Amniotic epithelial cell (primary cell): ENCODE data around the gene GPR152.
"Not testable (repeated sequence)": the region's sequence is repeated elsewhere in the genome, so short reads cannot be mapped to it uniquely, and the experiment has no call there.

Experiments
- DNase-seq: peaks from one replicate; pipeline ENCODE4 v3.0.0-alpha.2; 2010; ENCODE audit warnings: low read depth

Gene GPR152

DNA sequence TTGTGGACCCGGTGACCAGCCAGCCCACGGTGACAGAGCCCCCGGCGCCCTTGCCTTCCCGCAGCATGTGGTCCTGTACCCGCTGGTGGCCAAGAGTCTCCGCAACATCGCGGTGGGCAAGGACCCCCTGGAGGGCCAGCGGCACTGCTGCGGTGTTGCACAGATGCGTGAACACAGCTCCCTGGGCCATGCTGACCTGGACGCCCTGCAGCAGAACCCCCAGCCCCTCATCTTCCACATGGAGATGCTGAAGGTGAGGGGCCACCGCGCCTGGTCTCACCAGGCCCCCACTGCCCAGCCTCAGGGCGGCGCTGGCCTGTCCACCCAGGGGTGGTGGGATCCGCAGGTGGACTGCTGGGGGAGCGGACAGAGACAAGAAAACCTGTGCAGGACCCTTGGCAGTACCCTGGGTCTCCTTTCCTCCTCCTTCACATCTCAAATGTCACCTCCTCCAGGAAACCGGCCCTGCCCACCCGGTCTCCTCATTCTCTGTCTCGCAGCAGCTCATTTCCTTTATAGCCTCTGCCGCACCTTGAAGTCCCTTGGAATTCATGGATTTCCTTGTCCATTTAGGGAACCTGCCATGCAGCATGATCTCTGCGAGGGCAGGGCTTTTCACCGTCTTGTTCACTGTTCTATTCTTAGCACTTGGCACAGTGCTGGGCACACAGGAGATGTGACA is 36.8 kb upstream of the GPR152 start:
- no peak for DNase-seq

GRCh38 chr11:67486481-67487195 is 34.1 kb upstream of the GPR152 start:
- DNase-seq: no peak

DNA sequence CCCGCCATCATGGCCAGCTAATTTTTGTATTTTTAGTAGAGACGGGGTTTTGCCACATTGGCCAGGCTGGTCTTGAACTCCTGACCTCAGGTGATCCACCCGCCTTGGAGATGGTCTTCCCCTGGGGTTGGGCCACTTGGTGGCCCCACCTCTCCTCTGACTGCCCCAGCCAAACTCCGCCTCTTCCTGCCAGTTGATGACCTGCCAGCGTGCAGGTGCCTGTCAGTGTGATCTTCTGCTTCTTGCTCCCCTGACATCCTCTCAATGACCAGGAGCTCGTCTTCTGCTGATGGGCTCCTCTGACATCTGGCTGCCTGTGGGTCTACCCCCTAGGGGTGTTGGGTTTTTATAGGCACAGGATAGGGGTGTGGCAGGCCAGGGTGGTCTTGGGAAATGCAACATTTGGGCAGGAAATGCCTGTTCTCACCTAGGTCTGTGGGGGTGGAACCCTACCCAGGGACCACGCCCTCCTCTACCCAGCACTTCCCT is 33.4 kb upstream of the GPR152 start:
- DNase-seq: not testable (repeated sequence)

- no peak for DNase-seq
Measured at GRCh38 chr11:67484847-67485311, 32.4 kb upstream of the GPR152 start.

GRCh38 chr11:67483831-67484665 is 31.5 kb upstream of the GPR152 start:
- no peak for DNase-seq

DNA sequence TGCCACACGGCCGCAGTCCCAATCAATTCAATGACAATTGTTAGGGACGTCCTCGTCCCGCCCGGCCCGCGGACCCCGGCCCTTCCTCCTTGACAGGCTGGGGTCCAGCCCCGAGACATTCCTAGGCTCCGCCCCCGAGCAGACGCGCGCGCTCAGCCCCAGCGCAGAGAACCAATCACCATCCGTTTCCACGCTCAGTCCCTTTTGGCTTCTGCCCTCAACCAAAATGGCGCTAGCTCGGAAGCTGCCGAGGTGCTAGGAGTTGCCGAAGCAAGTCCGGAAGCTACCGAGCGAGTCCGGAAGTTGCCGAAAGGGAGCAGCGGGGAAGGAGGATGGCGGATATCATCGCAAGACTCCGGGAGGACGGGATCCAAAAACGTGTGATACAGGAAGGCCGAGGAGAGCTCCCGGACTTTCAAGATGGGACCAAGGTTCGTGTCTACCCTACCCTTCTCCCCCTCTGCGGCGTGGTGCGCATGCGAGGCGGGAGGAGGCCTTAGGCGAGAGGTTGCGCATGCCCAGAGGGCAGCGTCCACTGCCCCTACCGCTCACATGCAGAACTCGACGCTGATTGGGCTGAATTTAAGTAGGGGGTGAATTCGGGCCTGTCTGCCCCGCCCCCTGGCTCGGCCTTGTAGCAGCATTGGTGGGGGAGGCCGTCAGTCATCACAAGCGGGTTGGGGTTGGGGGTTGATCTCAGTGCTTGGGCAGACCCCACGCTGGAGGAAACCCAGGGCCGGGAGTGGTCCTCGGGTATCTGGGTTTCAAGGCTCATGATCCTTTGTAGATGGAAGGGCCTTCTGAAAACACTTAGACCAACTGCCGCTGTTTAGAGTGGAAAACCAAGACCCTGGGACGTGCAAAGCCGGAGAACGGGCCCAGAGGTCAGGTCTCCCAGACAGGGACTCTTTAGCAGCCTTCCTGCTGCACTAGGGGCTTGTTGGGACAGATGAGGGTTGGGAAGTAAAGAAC is 30.6 kb upstream of the GPR152 start, which contains the start of gene AIP:
Gene AIP, plus strand, starts transcription at position 200 of the 972 bp plus-strand sequence. Its CDS starts 133 bp downstream, at position 333.
- peak; percentile 96 for DNase-seq

GRCh38 chr11:67482275-67482826 is 29.8 kb upstream of the GPR152 start:
- DNase-seq: no peak

DNA sequence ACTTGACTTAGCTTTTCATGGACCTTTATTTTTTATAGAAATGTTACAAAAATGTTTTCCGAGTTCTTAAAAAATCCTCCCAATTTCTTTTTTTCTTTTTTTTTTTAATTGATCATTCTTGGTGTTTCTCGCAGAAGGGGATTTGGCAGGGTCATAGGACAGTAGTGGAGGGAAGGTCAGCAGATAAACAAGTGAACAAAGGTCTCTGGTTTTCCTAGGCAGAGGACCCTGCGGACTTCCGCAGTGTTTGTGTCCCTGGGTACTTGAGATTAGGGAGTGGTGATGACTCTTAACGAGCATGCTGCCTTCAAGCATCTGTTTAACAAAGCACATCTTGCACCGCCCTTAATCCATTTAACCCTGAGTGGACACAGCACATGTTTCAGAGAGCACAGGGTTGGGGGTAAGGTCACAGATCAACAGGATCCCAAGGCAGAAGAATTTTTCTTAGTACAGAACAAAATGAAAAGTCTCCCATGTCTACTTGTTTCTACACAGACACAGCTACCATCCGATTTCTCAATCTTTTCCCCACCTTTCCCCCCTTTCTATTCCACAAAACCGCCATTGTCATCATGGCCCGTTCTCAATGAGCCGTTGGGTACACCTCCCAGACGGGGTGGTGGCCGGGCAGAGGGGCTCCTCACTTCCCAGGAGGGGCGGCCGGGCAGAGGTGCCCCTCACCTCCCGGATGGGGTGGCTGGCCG is 25.0 kb upstream of the GPR152 start:
- not testable (repeated sequence) for DNase-seq

- not testable (repeated sequence) for DNase-seq
Measured at GRCh38 chr11:67476692-67477091, 24.2 kb upstream of the GPR152 start.

- DNase-seq: no peak
Measured at GRCh38 chr11:67472882-67473281, 20.4 kb upstream of the GPR152 start.

DNA sequence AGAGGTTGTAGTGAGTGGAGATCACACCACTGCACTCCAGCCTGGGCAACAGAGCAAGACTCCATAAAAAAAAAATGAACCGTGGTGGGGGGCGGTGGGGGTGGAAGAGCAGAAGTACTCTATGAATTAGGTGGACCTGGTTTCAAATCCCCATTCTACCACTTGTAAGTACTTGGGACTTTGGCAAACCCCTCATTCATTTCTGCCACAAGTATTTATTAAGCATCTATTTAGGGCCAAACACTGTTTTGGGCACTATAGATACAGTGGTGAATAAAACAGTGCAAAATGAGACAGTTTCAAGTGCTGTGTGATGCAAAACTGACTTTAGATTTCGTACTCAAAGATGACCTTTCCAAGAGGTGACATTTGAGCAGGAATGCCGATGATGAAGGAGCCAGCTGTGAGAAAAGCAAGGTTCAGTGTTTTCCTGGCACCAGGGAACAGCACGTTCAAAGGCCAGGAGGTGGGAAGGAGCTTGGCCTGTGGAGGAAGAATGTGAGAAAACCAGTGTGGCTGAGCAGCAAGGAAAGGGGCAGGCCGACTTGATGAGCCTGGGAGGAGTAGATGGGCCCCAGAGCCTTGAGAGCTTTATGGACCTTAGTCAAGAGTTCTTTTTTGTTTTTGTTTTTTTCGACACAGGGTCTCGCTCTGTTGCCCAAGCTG is 17.9 kb upstream of the GPR152 start:
- no peak for DNase-seq

- DNase-seq: no peak
Measured at GRCh38 chr11:67469508-67469811, 16.9 kb upstream of the GPR152 start.

- DNase-seq: peak; percentile 82
Measured at GRCh38 chr11:67468759-67469507, 16.4 kb upstream of the GPR152 start, which contains the start of gene TMEM134. TSS of gene TMEM134 (minus strand) at chr11:67469251. CDS start at chr11:67469192, 59 bp downstream.

DNA sequence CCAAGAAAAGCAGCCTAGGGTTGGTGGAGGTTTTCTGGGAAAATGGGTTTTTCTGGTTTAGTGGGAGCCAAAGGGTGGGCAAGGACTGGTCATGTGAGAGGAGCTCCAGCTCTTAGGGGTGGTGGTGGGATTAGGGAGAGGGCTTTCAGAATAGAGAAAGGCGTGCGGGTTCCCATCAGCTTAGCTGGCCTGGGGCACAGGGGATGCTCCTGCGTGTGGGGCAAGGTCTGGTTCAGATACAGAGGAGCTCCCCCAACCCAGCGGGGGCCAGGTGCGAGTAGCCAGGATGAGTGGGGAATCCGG is 15.9 kb upstream of the GPR152 start:
- DNase-seq: no peak

- DNase-seq: no peak
Measured at GRCh38 chr11:67468056-67468455, 15.5 kb upstream of the GPR152 start.

DNA sequence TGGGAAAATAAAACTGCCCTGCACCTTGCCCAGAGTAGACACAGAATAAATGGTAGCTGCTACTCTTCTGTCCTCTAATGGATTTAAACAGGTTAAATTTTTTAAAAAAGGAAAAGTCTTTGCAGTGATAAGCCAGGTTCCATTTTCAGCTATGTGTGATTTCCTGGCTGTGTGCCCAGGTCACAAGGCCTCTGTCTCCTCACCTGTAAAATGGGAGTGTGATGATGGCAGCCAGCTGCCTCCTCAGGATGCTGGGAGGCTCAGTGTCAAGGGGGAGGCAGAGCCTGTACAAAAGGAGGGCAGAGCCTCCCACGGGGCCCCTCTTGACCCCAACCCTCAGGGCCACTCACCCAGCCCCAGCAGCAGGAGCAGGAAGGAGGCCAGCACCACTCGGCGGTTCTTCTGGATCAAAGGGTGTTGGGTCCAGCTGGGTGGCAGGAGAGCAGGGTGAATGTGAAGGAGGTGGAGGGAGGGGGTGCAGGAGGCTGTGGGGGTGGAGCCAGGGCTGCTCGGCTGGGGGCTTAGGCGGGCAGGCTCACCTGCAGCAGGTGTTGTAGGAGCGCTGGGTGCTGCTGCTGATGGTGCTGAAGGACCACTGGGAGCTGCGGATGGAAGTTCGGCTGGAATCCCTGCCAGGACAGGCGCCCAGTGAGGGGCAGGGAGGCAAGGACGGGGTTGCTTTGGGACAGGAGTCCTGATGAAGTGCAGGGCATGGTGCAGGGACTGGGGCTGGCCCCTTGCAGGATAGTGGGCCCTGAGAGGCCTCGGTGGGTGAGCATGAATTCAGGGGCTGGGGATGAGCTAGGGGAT is 14.6 kb upstream of the GPR152 start:
- DNase-seq: no peak

GRCh38 chr11:67466367-67466766 is 13.8 kb upstream of the GPR152 start:
- no peak for DNase-seq

DNA sequence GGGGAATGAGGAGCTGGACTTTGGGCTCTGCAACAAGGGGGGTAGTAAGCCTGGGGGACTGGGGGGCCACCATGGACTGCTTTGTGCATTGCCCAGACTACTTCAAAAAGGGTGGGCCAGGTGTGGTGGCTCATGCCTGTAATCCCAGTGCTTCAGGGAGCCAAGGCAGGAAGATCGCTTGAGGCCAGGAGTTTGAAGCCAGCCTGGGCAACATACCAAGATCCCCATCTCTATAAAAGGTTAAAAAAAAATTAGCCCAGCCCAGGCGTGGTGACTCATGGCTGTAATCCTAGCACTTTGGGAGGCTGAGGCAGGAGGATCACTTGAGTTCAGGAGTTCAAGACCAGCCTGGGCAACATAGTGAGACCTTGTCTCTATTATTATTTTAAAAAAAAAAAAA is 13.0 kb upstream of the GPR152 start:
- DNase-seq: not testable (repeated sequence)
